Stimulated activated effector memory CD8-positive, alpha-beta T cell treated with anti-CD3 and anti-CD28 coated beads, Interleukin-12 subunit alpha, Interleukin-12 subunit beta, amount 100 ng/mL, for 72 hours (primary cell): Measurements from ENCODE around the gene PIK3IP1.
"Not testable (repeated sequence)": the region's sequence is repeated elsewhere in the genome, so short reads cannot be mapped to it uniquely, and the experiment has no call there.

Experiments
- ATAC-seq: fragments of 150-1000 bp; cut with Tn5 transposase; 2 replicates; pipeline ENCODE4 v1.10.0; 2021
- DNase-seq, 2 donors: peaks; one replicate each; pipeline ENCODE4 v3.0.0; 2021 to 2022; ENCODE audit warnings: low spot score in 2 of 2
- H3K27ac Mint-ChIP-seq: one replicate; pipeline ENCODE4 v1.8.0; 2022; ENCODE audit warnings: mild to moderate bottlenecking, mixed read lengths
- H3K36me3 Mint-ChIP-seq: one replicate; pipeline ENCODE4 v1.8.0; 2022; ENCODE audit warnings: mild to moderate bottlenecking, mixed read lengths
- H3K4me1 Mint-ChIP-seq: one replicate; pipeline ENCODE4 v1.8.0; 2022; ENCODE audit warnings: mixed read lengths
- H3K4me3 Mint-ChIP-seq: one replicate; pipeline ENCODE4 v1.8.0; 2022; ENCODE audit warnings: mild to moderate bottlenecking, mixed read lengths
- H3K9me3 Mint-ChIP-seq: one replicate; pipeline ENCODE4 v1.8.0; 2022; ENCODE audit warnings: mixed read lengths

Gene PIK3IP1

GRCh38 chr22:31253949-31254348 lies 38.3 kb downstream of the PIK3IP1 start:
- H3K27ac Mint-ChIP-seq: peak overlapping the region; percentile 40
- no peak overlapping the region for H3K4me3 Mint-ChIP-seq
- DNase-seq: no peak
- no peak for ATAC-seq
- H3K9me3 Mint-ChIP-seq: no peaks in the 10 kb centered on the region
- H3K36me3 Mint-ChIP-seq: peaks cover 11% of the 10 kb centered on the region
- H3K4me1 Mint-ChIP-seq: peaks cover 8% of the 10 kb centered on the region

GRCh38 chr22:31250740-31251600 lies 41.3 kb downstream of the PIK3IP1 start:
- no peaks in the 10 kb centered on the region for H3K9me3 Mint-ChIP-seq
- H3K27ac Mint-ChIP-seq: no peak overlapping the region
- peaks cover 20% of the 10 kb centered on the region for H3K4me1 Mint-ChIP-seq
- no peak for DNase-seq
- ATAC-seq: no peak
- no peak overlapping the region for H3K4me3 Mint-ChIP-seq
- H3K36me3 Mint-ChIP-seq: no peaks in the 10 kb centered on the region

GRCh38 chr22:31248965-31249958 lies 43.0 kb downstream of the PIK3IP1 start:
- peak overlapping the region; percentile 37 for H3K27ac Mint-ChIP-seq
- peaks cover 17% of the 10 kb centered on the region for H3K4me1 Mint-ChIP-seq

GRCh38 chr22:31248138-31248745 lies 44.0 kb downstream of the PIK3IP1 start:
- Mint-ChIP-seq H3K4me3 (peak overlapping the region; percentile 43), H3K27ac (peak overlapping the region; percentile 68), H3K9me3 (no peaks in the 10 kb centered on the region), H3K36me3 (no peaks in the 10 kb centered on the region), H3K4me1 (peaks cover 17% of the 10 kb centered on the region)
- ATAC-seq (peak; percentile 89), DNase-seq (peak in 1 of 2 donors; percentile 54)

More at GRCh38 chr22:31248965-31249958, 43.0 kb downstream of the PIK3IP1 start:
- DNase-seq (no peak), ATAC-seq (no peak)
- no peak overlapping the region for H3K4me3 Mint-ChIP-seq
- H3K9me3 Mint-ChIP-seq: no peaks in the 10 kb centered on the region
- H3K36me3 Mint-ChIP-seq: no peaks in the 10 kb centered on the region

- H3K27ac Mint-ChIP-seq: peak overlapping the region; percentile 68
- ATAC-seq (peak; percentile 36), DNase-seq (no peak)
- H3K4me3 Mint-ChIP-seq: peak overlapping the region; percentile 43
- no peaks in the 10 kb centered on the region for H3K36me3 Mint-ChIP-seq
- no peaks in the 10 kb centered on the region for H3K9me3 Mint-ChIP-seq
- peaks cover 17% of the 10 kb centered on the region for H3K4me1 Mint-ChIP-seq
Measured at GRCh38 chr22:31247726-31248125, 44.6 kb downstream of the PIK3IP1 start.

- H3K4me3 Mint-ChIP-seq: no peak overlapping the region
- H3K27ac Mint-ChIP-seq: peak overlapping the region; percentile 65
- peaks cover under 1% of the 10 kb centered on the region for H3K36me3 Mint-ChIP-seq
- DNase-seq: no peak
- no peaks in the 10 kb centered on the region for H3K9me3 Mint-ChIP-seq
- peaks cover 23% of the 10 kb centered on the region for H3K4me1 Mint-ChIP-seq
- ATAC-seq: no peak
Measured at GRCh38 chr22:31246687-31247086, 45.6 kb downstream of the PIK3IP1 start.

GRCh38 chr22:31245998-31246397 lies 46.3 kb downstream of the PIK3IP1 start:
- not testable (repeated sequence) for H3K27ac Mint-ChIP-seq, H3K4me3 Mint-ChIP-seq, H3K9me3 Mint-ChIP-seq, DNase-seq, ATAC-seq, H3K36me3 Mint-ChIP-seq
- peaks cover 29% of the 10 kb centered on the region for H3K4me1 Mint-ChIP-seq

- Mint-ChIP-seq H3K9me3 (no peaks in the 10 kb centered on the region), H3K4me1 (peaks cover 31% of the 10 kb centered on the region)
- no peak for ATAC-seq
Measured at GRCh38 chr22:31244943-31245451, 47.3 kb downstream of the PIK3IP1 start.

GRCh38 chr22:31244046-31244942 lies 48.0 kb downstream of the PIK3IP1 start:
- ATAC-seq: no peak

More at GRCh38 chr22:31244943-31245451, 47.3 kb downstream of the PIK3IP1 start:
- no peak for DNase-seq
- Mint-ChIP-seq H3K36me3 (peaks cover 12% of the 10 kb centered on the region), H3K4me3 (no peak overlapping the region), H3K27ac (peak overlapping the region; percentile 49)

GRCh38 chr22:31243339-31244045 lies 48.8 kb downstream of the PIK3IP1 start:
- Mint-ChIP-seq H3K27ac (no peak overlapping the region), H3K4me3 (no peak overlapping the region), H3K36me3 (peaks cover 12% of the 10 kb centered on the region), H3K9me3 (no peaks in the 10 kb centered on the region), H3K4me1 (peaks cover 40% of the 10 kb centered on the region)
- no peak for DNase-seq
- ATAC-seq: no peak

More at GRCh38 chr22:31244046-31244942, 48.0 kb downstream of the PIK3IP1 start:
- Mint-ChIP-seq H3K9me3 (no peaks in the 10 kb centered on the region), H3K27ac (peak overlapping the region; percentile 49), H3K36me3 (peaks cover 12% of the 10 kb centered on the region), H3K4me3 (no peak overlapping the region), H3K4me1 (peaks cover 38% of the 10 kb centered on the region)
- no peak for DNase-seq

GRCh38 chr22:31241936-31242335 lies 50.4 kb downstream of the PIK3IP1 start:
- no peak overlapping the region for H3K4me3 Mint-ChIP-seq
- H3K27ac Mint-ChIP-seq: peak overlapping the region; percentile 72
- H3K4me1 Mint-ChIP-seq: peaks cover 31% of the 10 kb centered on the region
- H3K9me3 Mint-ChIP-seq: no peaks in the 10 kb centered on the region
- peaks cover 12% of the 10 kb centered on the region for H3K36me3 Mint-ChIP-seq
- ATAC-seq (no peak), DNase-seq (no peak)

GRCh38 chr22:31241200-31241599 lies 51.1 kb downstream of the PIK3IP1 start:
- DNase-seq: no peak
- Mint-ChIP-seq H3K9me3 (no peaks in the 10 kb centered on the region), H3K36me3 (peaks cover 12% of the 10 kb centered on the region), H3K4me3 (no peak overlapping the region), H3K4me1 (peaks cover 28% of the 10 kb centered on the region), H3K27ac (peak overlapping the region; percentile 32)
- no peak for ATAC-seq

- peaks cover 20% of the 10 kb centered on the region for H3K36me3 Mint-ChIP-seq
- no peak for DNase-seq
- no peak for ATAC-seq
- H3K27ac Mint-ChIP-seq: peak overlapping the region; percentile 16
- no peaks in the 10 kb centered on the region for H3K9me3 Mint-ChIP-seq
- no peak overlapping the region for H3K4me3 Mint-ChIP-seq
- H3K4me1 Mint-ChIP-seq: peaks cover 26% of the 10 kb centered on the region
Measured at GRCh38 chr22:31239771-31240370, 52.4 kb downstream of the PIK3IP1 start.
